GM19025 (cell line): ENCODE results near the gene ZBTB18.

Source experiments
- ATAC-seq: cut with Tn5 transposase; IDR thresholded peaks from one replicate; pipeline ENCODE4 v1.9.1; 2021; ENCODE audit warnings: mild to moderate bottlenecking, low read depth, moderate library complexity; ENCODE audit not compliant: unreplicated experiment

Gene ZBTB18

DNA sequence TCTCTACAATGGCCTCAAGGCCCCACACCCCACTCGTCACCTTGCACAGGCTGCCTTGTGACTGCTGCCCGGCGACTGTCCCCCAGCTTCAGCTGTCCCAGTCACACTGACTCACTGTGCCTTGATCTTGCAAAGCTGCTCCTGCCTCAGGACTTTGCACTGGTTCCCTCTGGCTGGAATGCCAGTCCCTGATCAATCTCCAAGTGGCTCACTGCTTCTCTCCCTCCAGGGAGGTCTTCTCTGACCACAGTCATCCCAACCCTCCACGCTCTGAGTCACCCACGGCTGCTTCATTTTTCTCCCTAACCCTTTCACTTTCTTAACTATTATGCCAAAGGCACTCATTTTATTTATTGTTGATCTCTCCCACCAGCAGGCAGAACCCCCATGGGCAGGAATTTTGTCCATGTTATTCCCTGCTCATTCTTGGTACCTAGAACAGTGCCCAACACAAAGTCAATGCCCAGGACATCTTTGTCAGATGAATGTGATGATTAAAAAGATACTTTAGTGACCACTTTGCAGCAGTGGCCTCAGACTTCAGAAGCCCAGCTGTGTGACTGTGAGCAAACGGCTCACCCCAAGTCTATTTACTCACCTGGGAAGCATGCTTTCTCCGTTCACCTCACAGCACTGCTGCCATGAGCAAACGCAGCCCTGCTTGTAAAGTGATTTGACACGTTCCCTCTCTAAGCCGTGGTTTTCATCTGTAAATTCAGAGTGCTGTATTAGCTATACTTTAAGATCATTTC lies 53.4 kb downstream of the ZBTB18 start:
- ATAC-seq: no peak

DNA sequence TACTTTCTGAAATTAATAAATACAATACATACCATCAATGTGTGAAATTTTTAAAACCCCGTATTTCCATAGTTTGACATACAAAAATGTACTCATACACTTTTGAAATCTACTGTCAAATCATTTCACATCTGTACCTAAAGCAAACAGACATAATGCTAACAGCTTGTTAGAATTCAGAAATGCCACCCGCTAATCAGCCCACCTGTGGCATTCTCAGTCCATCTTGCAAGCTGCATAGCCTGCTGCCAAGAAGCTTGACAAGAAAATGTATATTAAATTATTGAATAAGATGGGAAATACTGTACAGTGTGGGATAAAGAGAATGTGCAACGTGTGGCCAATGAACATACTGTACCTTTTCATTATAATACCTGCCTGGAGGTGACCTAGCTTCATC lies 55.1 kb downstream of the ZBTB18 start:
- no peak for ATAC-seq
